Measurements from ENCODE around the gene KCTD17. TPM values are rescaled to one million over a fixed set of nuclear protein-coding genes. Genes with fewer than 3 reads are reported as not detected.

The KCTD17 gene
- total RNA-seq, 6 experiments from 2014 or later = 39.8 to 46.4 (median 43.3) TPM

DNA sequence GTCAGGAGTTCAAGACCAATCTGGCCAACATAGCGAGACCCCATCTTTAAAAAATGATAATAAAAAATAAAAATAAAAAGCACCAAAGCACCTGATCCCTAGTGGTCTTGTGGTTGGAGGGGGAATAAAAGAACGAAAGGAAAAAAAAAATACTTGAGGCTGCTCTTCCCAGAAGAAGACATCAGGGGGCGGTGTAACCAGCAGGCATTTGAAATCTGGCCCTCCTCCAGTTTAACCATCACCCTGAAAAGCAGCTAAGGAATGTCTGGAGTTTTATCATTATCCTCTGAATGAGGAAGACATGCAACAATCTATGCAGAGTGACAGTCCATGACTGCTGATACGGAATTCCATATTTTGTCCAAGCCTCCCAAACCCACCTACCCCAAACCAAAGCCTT lies 5.6 kb upstream of the KCTD17 start:
- TF ChIP-seq, protein P1, sequence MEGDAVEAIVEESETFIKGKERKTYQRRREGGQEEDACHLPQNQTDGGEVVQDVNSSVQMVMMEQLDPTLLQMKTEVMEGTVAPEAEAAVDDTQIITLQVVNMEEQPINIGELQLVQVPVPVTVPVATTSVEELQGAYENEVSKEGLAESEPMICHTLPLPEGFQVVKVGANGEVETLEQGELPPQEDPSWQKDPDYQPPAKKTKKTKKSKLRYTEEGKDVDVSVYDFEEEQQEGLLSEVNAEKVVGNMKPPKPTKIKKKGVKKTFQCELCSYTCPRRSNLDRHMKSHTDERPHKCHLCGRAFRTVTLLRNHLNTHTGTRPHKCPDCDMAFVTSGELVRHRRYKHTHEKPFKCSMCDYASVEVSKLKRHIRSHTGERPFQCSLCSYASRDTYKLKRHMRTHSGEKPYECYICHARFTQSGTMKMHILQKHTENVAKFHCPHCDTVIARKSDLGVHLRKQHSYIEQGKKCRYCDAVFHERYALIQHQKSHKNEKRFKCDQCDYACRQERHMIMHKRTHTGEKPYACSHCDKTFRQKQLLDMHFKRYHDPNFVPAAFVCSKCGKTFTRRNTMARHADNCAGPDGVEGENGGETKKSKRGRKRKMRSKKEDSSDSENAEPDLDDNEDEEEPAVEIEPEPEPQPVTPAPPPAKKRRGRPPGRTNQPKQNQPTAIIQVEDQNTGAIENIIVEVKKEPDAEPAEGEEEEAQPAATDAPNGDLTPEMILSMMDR (IDR thresholded peaks at IDR 0.05) = peak; percentile 85
- Mint-ChIP-seq H3K4me3 (no peak overlapping the region), H3K9me3 (no peaks in the 10 kb centered on the region), H3K4me1 (ENCODE audit: low read depth) (peaks cover 21% of the 10 kb centered on the region), H3K36me3 (ENCODE audit: low read depth) (no peaks in the 10 kb centered on the region), H3K27me3 (ENCODE audit: insufficient read depth) (no peaks in the 10 kb centered on the region; the same call in none of the 2 replicates), H3K27ac (no peak overlapping the region)
- DNase-seq = peak; percentile 41

DNA sequence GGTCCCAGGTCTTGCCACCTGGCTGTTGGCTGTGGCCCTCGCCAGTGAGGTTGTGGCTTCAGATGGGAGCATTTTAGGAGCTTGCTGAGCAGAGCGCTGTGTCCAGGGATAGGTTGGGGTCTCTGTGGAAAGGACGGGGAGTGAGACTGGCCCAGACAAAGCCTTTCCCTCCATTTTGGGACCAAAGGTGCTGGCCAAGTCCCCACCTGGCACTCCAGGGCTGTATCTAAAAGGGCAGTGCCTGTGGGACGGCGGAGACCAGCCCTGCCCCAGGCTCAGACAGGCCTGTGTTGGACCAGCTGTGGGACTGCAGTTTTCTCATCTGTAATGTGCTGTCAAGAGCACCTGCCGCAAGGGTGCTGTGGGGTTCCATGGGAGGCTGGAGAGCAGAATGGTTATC lies 5.0 kb upstream of the KCTD17 start:
- H3K27ac Mint-ChIP-seq = no peak overlapping the region
- TF ChIP-seq, protein P1 (IDR thresholded peaks at IDR 0.05) = no peak
- H3K4me3 Mint-ChIP-seq = no peak overlapping the region
- H3K9me3 Mint-ChIP-seq = no peaks in the 10 kb centered on the region
- no peaks in the 10 kb centered on the region; the same call in none of the 2 replicates for H3K27me3 Mint-ChIP-seq (ENCODE audit: insufficient read depth)
- H3K4me1 Mint-ChIP-seq (ENCODE audit: low read depth) = peaks cover 15% of the 10 kb centered on the region
- no peak for DNase-seq
- no peaks in the 10 kb centered on the region for H3K36me3 Mint-ChIP-seq (ENCODE audit: low read depth)

DNA sequence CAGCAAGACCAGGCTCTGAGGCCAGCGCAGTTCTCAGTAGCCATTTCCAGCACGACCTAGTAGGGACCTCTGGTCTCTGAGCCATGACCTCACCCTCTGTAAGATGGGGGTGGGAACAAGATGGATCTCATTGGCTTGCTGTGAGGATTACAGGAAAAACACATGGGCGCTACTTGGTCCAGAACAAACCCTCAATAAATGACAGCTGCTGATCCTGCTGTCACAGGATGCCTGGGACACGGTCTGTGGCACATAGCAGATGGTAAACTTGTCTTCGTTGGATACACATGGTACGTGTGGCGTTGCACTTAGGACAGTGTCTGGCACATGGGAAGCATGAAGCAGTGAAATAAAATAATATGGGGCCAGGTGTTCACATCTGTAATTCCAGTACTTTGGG lies 4.5 kb upstream of the KCTD17 start:
- no peak overlapping the region for H3K27ac Mint-ChIP-seq
- no peak overlapping the region for H3K4me3 Mint-ChIP-seq
- DNase-seq = no peak
- no peaks in the 10 kb centered on the region; the same call in 1 of the 2 replicates for H3K27me3 Mint-ChIP-seq (ENCODE audit: insufficient read depth)
- no peaks in the 10 kb centered on the region for H3K9me3 Mint-ChIP-seq
- TF ChIP-seq, protein P1 (IDR thresholded peaks at IDR 0.05) = no peak
- H3K36me3 Mint-ChIP-seq (ENCODE audit: low read depth) = no peaks in the 10 kb centered on the region
- H3K4me1 Mint-ChIP-seq (ENCODE audit: low read depth) = peaks cover 13% of the 10 kb centered on the region

DNA sequence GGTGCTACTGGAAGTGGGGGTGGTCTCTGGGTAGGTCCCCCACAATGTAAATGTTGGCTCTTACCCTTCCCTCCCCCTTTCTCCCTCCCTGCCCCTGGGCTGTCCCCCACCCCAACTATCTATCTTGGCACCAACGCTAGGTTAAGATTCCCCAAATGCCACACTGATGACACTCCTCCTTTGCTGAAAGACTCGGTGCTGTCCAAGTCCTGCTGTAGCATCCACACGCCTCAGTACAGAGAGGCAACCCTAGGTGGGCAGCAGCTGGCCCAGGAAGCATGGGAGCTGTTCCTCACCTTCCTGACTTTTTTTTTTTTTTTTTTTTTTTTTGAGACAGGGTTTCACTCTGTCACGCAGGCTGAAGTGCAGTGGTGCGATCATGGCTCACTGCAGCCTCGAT lies 3.4 kb upstream of the KCTD17 start:
- peak; percentile 12 for DNase-seq
- no peak overlapping the region for H3K27ac Mint-ChIP-seq
- TF ChIP-seq, protein P1 (IDR thresholded peaks at IDR 0.05) = no peak
- H3K36me3 Mint-ChIP-seq (ENCODE audit: low read depth) = no peaks in the 10 kb centered on the region
- H3K27me3 Mint-ChIP-seq (ENCODE audit: insufficient read depth) = peaks cover 1% of the 10 kb centered on the region
- no peak overlapping the region for H3K4me3 Mint-ChIP-seq
- peaks cover 24% of the 10 kb centered on the region for H3K4me1 Mint-ChIP-seq (ENCODE audit: low read depth)
- no peaks in the 10 kb centered on the region for H3K9me3 Mint-ChIP-seq

DNA sequence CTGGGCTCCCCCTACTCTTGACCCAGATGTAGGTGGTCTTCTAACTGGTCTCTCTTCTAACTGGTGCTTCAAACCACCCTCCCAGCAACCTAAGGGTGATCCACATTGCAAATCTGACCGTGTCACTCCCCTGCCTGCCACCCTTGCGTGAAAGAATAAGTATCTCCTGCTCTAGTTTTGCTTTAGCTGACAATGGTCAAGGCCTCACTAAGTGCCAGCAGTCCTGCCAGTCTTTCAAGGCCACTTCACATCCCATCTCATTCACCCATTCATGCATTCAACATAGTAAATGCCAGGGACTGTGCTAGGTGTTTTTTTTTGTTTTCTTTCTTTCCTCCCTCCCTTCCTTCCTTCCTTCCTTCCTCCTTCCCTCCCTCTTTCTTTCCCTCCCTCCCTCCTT lies 2.3 kb upstream of the KCTD17 start:
- H3K27ac Mint-ChIP-seq = no peak overlapping the region
- no peak for DNase-seq
- H3K9me3 Mint-ChIP-seq = no peaks in the 10 kb centered on the region
- peaks cover 29% of the 10 kb centered on the region for H3K4me1 Mint-ChIP-seq (ENCODE audit: low read depth)
- no peak overlapping the region for H3K4me3 Mint-ChIP-seq
- H3K27me3 Mint-ChIP-seq (ENCODE audit: insufficient read depth) = peaks cover 1% of the 10 kb centered on the region
- H3K36me3 Mint-ChIP-seq (ENCODE audit: low read depth) = no peaks in the 10 kb centered on the region
- TF ChIP-seq, protein P1 (IDR thresholded peaks at IDR 0.05) = no peak

DNA sequence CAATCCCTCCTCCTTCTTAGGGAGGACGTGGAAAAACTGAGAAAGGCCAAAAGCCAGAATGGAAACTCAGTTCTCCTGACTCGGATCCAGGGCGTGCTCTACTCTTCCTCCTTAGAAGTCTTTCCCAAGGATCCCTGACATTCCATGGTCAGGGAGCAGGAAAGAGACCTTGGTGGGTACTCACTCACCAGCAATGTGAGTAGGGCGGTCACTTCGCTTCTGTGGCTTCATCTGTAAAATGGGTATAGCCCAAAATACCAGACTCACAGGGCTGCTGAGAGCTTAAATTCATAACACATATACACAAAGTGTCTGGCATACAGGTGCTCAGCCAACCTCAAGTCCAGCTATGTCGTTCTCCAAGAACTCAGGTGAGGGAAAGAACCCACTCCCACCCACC lies 629 bp upstream of the KCTD17 start:
- Mint-ChIP-seq H3K4me3 (no peak overlapping the region; the same call in 1 of the 2 replicates), H3K36me3 (ENCODE audit: low read depth) (no peaks in the 10 kb centered on the region), H3K9me3 (no peaks in the 10 kb centered on the region), H3K4me1 (ENCODE audit: low read depth) (peaks cover 21% of the 10 kb centered on the region), H3K27me3 (ENCODE audit: insufficient read depth) (peaks cover 1% of the 10 kb centered on the region), H3K27ac (no peak overlapping the region)
- no peak for DNase-seq
- TF ChIP-seq, protein P1 (IDR thresholded peaks at IDR 0.05) = no peak
